ENCODE measurements around the gene GJD3.
A peak's percentile ranks its signal among the peaks of the same experiment; 100 is the strongest.

The GJD3 gene

DNA sequence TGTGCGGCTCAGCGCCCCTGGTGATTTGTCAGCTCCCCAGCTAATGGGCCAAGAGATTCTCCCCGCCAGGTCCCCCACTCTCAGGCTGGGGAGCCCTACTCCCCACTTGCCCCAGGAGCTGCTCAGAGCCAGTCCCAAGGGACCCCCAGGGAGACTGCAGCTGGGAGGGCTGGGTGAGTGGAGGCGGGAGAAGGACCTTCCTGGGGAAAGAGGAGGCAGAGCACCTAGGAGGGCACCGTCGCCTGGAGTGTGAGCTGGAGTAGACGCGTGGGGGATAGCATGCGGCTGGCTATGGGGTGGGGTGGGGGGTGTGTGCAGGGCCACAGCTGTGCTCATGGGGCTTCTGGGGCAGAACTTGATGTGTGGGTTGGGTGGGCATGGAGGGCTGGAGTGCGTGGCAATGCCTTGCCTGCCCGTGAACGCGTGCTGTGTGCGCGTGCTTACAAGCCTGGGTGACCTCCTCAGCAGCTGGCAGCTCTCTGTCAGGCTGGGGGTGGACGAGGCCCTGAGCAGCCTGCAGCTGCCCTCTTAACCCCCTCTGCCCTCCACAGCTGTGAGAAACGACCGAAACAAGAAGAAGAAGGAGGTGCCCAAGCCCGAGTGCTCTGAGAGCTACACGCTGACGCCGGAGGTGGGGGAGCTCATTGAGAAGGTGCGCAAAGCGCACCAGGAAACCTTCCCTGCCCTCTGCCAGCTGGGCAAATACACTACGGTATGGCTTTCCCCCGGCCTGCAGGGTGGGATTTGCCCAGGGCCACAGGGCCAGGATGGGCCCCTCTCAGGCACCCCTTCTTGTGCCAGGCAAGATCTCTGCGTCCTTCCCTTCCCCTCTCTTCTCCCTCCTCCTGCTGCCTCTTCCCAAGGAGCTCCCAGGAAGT lies 12.9 kb downstream of the GJD3 start:
- DNase-seq: no peak

DNA sequence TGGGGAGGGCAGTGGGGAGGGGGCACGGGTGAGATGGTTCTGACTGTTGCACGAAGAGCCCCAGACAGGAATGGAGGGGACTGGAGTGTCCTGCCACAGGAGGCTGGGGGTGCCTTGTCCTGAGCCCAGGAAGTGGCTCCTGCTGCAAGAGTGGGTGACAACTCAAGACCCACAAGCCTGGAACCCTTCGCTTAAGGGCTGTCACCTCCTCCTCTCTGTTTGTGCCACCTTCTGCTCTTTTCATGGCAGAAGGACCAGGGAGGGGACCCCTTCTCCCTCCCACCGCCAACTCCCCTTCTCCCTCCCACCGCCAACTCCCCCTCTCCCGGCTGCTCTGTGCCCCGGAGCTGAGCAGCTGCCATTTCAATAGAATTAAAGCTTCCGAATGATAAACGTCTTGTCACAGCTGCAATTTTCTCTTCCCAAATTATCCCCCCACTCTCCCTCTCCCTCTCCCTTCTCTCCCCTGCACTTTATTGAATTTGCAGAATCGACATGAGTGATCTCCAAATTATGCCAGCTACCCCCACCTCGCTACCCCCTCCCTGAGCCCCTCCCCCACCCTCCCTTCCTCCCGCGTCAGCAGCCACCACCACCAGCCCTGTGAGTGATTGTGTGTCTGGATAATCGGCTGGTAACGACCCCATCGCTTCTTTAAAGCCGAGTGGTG lies 13.7 kb downstream of the GJD3 start:
- DNase-seq: no peak

DNA sequence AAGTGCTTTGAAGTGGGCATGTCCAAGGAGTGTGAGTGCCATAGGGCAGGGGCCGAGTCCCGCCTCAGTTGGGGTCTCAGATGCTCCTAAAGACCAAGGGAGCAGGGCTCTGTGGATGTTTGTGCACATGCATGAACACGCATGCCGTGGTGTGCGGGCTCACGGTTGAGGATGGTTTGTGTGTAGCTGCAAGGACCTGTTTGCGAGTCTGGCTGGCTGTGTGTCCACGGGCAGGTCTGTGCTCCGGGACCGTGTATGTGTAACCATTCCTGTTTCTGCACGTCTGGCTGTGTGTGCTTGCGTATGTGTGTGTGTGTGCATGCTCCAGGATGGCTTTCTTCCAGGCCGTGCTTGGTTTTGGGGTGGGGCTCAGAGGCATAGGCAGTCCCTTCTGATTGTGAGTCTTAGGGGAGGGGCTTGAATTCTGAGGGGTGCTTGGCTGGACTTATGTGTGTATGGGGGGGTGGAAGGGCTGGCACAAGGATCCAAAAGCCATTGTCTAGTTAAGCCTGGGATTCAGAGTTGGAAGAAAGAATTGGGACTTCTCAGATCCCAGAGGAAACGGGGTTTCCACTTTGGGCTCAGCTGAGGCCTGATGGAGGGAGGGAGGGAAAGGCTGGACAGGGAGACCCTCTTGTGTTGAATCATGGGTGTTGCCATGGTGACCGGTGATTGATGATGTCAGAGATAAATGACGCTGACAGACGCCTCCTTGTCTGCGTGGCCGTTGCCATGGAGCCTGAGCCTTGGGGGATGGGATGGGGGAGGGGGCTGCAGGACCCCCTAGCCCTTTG lies 14.4 kb downstream of the GJD3 start:
- DNase-seq: no peak

DNA sequence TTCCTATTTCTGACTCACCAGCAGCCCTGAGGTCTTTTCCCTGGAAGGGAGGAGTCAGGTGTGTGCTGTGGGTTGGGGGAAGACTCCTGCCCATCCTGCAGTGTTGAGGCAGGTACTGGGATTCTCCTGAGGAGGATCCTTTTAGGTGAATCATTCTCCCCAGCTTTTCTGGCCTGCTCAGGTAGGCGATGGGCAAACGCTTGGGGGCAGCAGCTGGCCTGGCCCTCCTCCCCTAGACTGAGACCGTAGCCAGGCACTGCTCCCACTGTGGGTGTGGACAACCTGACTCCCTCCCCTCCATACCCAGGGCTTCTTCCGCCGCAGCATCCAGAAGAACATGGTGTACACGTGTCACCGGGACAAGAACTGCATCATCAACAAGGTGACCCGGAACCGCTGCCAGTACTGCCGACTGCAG lies 15.1 kb downstream of the GJD3 start:
- no peak for DNase-seq

DNA sequence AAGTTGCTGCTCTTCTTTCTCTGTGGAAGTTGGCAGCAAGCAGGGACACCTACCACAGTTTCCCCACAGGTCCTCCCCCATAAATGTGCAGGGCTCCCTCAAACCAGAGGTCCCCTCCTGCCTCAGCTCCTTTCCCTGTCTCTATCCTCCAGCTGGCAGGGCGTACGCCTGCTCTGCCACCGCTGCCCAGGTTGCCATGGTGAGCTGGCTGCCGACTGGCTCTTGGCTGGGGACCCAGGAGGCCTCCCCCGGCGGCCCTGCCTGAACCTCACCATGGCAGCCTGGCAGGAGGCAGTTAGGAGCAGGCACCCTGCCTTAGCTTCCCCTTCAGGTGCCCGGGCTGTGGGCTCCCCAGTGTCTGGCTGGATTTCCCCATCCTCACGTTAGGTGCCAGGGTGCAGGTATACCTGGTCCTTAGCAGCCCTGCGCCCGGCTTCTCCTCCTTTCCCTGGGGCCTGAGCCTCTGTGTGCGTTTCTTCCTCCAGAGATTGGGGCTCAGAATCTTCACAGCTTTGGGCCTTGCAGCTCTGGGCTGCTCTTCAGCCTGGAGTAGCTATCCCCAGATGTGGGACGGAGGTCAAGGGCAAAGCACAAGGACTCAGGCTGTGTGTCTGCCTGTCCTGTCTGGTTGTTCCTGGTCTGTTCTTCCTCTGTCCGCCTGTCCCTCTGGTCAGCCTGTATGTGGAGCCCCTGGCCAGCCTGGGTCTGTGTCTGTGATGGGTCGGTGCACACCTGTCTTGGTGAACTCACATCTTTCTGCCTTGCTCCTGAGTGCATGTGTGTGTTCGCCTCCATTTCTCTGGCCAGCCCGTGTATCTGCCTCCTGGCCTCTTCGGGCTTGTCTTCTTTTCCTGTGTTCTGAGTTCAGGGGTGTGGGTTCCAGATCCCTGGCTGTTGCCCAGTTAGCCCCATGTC lies 15.7 kb downstream of the GJD3 start:
- DNase-seq: no peak

DNA sequence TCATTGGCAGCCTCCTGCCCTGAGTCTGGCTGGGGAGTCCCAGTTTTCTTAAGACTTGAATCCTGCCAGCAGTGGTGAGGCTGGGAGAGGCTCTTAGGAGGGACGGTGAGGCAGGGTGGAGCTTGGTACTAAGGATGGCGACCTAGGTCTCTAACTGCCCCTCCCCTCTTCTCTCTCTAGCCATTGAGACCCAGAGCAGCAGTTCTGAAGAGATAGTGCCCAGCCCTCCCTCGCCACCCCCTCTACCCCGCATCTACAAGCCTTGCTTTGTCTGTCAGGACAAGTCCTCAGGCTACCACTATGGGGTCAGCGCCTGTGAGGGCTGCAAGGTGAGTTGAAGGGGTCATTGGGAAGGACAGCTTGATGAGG lies 16.4 kb downstream of the GJD3 start:
- DNase-seq: no peak

DNA sequence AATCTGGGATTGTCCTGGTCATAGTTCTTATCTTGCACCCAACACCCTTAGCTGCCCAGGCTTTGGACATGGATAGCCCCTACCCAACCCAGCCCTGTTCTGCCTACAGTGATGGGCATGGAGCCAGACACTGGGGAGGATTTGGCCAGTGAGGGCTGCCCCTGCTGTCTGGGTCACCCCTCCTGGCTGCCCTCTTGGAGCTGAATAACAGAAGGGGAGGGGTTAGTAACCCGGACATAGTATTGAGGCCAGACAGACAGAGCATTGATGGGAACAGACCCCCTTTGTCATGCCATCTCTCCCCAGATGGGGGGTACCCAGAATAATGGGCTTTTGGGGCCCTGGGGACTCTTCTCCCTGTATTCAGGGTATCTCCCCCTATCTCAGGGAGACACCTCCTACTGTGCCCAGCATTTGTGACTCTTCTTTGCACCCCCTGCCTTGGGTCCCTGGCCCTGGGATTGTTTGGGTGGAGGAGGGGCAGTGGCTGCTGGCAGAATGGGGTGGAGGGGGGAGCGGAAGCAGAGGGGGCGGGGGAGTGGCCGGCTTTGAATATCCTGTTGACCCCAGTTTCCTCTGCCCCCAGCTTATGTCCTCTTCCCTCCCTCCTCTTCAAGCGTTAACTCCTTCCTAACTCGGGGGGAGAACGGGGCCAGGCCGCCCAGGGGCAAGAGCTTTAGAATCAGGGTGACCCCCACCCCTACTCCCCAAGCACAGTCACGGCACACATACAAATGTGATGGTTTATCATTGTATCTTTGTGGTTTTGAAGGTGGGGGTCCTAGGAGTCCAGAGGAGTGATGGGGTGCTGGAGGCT lies 17.0 kb downstream of the GJD3 start:
- DNase-seq: no peak

DNA sequence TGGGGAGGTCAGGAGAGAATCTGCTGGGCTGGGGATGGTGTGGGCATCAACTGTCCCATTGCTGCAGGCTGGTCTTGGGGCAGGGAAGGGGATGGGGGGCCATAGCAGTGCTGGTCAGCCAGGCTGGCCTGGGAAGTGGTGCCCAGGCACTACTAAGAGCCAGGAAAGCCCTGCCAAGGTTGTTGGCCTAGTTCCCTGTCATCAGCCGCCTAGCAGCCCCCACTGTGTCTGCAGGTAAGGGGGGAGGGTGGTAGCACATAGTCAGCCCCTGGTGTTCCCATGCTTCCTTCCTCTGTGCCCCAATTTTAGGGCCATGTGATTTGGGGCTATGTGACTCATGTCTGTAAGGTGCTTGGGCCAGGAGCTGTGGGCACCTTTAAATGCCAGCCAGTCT lies 17.8 kb downstream of the GJD3 start:
- DNase-seq: no peak

DNA sequence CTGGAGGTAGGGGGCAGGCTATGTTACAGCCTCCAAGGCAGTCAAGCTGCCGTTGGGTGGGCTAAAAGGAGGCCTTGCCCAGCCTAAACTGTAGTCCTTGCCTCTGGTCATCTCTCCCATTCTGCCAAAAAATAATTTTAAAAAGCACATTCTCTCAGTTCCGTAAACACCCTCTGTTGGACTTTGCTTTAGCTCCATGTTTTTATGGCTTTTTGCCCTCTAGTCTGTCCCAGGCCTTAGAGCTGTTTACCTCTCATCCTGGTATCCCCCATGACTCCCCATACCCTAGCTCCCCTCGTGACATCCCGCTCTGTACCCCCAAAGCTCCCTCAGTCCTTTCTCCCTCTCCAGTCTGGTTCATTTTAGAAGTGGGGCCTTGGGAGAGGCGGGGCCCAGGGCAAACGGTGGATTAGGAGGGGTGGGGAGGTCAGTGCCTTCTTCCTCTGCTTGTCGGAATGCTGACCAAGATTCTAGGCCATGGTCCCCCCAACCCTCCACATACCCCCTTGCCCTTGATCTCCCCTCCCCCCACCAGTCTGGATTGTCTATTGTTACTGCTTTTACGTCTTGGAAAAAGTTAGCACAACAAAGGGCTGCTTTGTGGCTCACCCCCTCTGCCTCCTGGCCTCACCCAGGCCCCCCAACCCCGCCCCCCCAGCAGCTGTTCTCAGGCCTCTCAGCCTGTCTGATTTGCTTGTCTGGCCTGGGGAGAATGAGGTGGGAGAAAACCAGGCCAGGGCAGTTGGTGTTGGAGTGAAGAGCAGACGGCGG lies 18.4 kb downstream of the GJD3 start:
- no peak for DNase-seq

DNA sequence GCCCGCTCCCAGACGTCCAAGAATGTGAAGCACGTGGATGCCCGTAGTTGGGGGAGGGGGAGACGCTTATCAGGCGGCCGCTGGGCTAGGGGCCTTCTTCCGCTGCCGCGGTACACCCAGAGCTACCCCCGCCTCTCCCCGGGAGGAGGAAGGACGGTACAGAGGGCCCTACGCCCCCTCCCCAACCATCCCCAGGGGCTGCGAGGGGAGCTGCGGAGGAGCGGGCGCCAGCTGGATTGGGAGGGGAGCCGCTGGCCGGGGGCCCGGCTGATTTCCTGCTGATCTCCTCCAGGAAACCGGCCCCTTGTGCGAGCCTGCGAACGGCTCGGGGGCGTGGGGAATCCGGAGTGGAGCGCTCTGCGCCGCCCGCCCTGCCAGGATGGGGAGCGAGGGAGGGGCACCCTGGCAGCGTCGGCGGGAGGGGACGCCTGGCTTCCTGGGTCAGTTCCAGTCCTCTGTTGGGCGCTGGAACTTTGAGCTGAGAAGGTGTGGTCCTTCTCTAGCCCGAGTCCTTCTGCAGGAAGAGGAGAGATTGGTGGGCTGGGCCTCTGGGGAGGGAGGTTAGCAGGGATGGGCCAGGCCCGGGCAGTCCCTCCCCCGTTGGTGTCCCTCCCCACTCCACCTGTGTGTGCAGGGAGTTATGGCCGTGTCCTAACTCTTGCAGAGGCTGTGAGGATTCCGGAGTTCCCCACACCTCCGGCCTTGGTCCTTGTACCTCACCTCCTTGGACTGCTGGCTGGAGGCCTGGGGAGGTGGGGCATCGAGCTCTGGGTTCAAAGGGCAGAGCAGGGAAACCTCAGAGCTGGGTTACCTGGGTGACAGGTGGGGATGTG lies 19.2 kb downstream of the GJD3 start:
- peak; percentile 49 for DNase-seq

DNA sequence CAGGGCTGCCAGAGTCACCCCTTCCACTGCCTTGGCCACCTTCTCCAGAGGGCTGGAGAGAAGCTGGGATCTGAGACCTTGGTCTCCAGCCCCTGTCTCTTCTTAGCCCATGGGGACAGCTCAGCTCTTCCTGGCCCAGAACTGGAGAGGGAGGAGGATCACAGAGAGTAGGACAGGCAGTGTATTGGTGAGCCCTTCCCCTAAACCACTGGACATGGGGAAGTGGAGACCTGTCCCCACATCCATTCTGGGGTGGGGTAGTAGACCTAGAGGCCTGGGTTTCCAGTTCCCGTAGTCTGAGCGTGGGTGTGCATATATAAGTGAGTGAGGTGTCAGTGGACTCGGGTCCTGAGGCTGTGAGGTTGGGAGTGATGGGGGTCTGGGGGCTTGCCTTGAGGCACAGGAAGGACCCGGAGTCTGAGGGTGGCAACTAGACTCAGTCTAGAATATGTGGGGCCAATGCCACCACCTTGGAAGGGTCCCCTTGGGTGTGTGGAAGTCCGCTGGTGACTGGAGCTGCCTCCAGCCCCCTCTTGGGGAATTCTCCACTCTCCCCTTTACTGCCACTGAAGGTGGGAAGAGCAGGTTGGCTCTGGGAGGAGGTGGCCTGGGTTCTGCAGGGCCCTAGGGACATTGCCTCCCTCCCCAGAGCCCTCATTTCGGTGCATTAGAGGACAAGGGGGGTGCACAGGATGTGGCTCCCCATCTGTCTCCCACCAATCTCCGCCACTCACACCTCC lies 19.9 kb downstream of the GJD3 start:
- DNase-seq: peak; percentile 62

DNA sequence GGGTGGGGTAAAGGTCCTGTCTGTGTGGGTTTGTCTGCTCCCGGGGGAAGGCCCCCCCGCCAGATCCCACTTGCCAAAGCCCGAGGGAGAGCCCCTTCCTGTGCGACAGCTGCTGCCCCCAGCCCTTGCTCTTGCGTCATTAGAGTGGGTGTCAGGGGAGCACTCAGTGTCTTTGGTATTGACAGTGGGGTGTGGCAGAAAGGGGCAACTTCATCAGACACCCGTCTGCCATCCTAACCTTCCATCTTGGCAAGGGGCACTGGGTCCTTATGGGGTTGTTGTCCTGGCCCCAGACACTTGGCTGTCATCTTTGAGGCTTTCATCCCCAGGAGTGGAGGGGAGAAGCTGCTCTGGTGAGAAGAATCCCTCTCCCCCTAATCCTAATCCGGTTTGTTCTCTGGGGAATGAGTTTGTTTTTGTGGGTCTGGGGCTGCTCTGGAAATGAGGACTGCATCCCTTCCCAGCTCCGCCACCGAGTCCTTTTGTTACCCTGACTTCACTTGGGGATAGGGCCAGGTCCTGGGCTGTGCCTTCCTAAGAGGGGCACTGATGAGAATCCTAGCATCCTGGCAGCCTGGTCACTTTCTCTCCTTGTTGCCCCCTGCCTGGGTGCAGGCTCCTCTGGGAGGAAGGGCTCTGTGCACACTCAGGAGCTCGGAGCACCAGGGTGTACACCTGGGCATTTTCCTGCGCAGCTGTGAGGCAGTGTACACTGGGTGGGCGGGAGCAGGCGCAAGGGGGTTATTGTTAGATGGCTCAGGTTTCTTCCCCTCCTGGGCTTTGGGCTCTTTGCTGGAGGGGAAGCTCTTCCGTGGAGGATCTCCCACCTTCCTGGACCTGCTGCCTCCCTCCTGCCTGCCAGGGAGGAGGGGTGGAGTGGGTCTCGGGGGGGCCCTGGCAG lies 21.1 kb downstream of the GJD3 start:
- no peak for DNase-seq

DNA sequence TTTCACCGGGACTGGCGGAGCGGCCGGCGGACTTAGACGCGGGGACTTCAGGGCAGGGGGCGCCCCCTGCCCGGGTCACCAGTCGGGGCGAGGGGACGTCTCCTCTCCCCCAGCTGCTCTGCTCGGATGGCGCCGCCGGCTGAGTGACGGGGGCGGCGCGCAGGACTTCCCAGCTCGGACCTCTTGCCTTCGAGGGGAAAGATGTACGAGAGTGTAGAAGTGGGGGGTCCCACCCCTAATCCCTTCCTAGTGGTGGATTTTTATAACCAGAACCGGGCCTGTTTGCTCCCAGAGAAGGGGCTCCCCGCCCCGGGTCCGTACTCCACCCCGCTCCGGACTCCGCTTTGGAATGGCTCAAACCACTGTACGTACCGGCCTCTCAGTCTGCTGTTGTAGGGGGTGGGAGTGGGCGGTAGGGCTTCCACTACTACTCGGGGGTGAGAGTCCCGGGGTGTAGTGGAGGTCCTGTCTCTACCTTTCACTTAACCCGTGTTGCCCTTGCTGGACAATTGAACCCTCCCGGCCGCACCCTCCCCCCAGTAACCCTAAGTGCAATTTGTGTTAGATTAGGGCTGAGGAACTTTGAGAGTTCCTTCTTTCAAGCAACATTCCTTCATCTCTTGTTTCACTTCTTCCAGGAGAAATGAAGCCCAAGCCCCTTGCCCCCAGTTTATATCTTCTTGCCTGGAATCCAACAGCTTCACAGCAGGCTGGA lies 21.9 kb downstream of the GJD3 start:
- no peak for DNase-seq

DNA sequence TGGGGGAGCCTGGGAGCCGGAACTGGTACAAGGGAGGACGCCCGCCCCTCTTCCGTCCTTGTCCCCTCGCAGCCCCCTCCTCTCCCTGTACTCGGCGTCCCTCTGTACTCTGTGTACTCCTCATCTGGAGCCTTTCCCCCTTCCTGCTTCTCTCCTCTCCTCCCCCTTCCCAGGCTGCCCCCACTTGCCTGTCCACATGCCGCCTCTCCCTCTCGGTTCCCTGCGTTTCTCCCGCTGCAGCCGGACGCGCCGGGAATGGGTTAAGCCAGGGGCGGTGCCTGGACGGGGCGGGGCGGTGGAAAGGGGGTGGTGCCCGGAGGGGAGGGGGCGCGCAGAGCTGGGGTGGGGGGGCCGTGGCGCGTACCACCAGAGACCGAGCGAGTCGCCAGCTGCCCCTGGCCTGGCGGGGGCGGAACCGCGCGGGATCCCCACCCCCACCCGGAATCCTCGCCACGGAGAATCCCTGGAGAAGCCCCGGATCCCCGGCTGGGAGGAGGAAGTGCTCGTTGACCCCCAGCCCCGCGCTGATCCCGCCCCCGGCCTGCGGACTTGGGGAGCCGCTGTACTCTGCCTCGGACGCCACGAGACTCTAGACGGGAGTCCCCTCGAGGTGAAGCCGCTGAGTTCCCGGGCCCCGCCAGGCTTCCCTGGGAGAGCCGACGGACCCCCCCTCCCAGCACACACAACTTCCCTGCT lies 22.6 kb downstream of the GJD3 start:
- peak; percentile 49 for DNase-seq

DNA sequence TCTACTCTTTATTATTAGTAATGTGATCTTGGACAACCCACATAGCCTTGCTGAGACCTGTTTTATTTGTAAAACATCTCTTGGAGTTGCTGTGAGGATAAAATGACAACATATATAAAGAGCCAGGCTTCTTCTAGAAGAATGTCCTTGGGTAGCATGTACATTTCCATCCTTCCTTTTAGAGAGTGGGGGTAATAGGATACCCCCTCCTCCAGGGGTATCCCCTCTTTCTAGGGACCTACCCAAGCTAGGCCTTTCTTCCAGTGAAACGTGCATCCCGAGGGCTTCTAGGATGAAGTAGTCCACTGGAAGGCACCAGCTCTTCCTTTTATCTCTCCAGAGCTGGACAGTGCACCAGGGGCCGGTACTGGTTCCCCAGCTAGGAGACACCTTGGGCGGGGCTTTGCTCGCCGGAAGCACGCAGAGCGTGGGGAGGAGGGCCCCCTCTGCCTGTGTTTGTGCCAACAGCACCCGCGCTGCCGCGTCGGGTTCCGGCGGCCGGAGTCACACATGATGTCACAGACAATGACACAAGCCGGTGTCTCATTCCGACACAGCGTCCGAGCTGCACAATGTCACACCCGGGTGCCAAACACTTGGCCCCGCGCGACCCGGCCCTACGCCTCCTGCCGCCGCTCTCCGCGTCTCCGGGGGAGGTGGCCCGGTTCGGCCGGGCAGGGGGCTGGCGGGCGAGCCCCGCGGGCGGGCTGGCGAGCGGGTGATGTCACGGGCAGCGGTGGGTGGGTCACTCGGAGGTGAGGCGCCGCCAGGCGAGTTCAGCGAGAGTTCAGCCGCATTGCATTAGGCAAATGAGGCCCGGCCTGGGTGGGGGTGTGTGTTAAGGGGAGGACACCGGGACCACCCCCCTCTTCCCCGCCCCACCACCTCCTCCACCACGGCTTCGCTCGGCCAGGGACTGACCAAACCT lies 23.4 kb downstream of the GJD3 start:
- DNase-seq: peak; percentile 93

DNA sequence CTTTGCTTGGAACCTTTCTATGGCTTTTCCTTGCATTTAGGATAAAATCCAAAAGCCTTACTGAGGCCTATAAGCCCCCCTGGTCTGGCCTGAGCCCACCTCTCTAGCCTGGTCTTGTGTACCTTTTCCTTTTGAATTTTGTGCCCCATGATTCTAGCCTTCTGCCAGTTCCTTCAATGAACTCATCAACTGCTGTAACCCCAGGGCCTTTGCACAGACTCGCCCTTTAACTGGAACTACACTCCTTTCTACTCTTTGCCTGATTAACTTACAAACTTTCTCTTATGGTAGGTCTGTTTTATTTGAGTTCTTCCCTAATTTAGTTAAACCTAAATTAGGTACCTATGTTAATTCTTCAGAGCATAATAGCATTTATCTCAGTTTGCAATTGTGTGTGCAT lies 24.2 kb downstream of the GJD3 start:
- no peak for DNase-seq

Data from CD4-positive, alpha-beta T cell treated with Interleukin-10 for 1 hour (primary cell).